HG02642 (cell line): ENCODE data around the gene PLXNA1.

Experiments used
- ATAC-seq: cut with Tn5 transposase; IDR thresholded peaks from one replicate; pipeline ENCODE4 v1.9.1; 2021; ENCODE audit warnings: mild to moderate bottlenecking; ENCODE audit not compliant: unreplicated experiment, poor library complexity

The PLXNA1 gene

GRCh38 chr3:126964950-126965349, 18.0 kb upstream of the PLXNA1 start:
- ATAC-seq: no peak

GRCh38 chr3:126965526-126966080, 17.3 kb upstream of the PLXNA1 start:
- no peak for ATAC-seq

- no peak for ATAC-seq
Observed at GRCh38 chr3:126967386-126967785, 15.5 kb upstream of the PLXNA1 start.

GRCh38 chr3:126968391-126969390, 14.2 kb upstream of the PLXNA1 start:
- no peak for ATAC-seq

GRCh38 chr3:126969586-126969985, 13.3 kb upstream of the PLXNA1 start:
- ATAC-seq: no peak

- no peak for ATAC-seq
Observed at GRCh38 chr3:126970101-126970500, 12.8 kb upstream of the PLXNA1 start.

GRCh38 chr3:126970921-126971320, 12.0 kb upstream of the PLXNA1 start:
- no peak for ATAC-seq

GRCh38 chr3:126971891-126972351, 11.0 kb upstream of the PLXNA1 start:
- ATAC-seq: no peak

GRCh38 chr3:126972866-126973265, 10.0 kb upstream of the PLXNA1 start:
- no peak for ATAC-seq

GRCh38 chr3:126973814-126974213, 9.1 kb upstream of the PLXNA1 start:
- no peak for ATAC-seq

GRCh38 chr3:126974756-126975155, 8.2 kb upstream of the PLXNA1 start:
- no peak for ATAC-seq

GRCh38 chr3:126976906-126977305, 6.0 kb upstream of the PLXNA1 start:
- no peak for ATAC-seq

GRCh38 chr3:126977821-126978220, 5.1 kb upstream of the PLXNA1 start:
- ATAC-seq: no peak

- ATAC-seq: no peak
Observed at GRCh38 chr3:126978291-126978690, 4.6 kb upstream of the PLXNA1 start.

GRCh38 chr3:126979046-126979628, 3.8 kb upstream of the PLXNA1 start:
- ATAC-seq: no peak

- no peak for ATAC-seq
Observed at GRCh38 chr3:126980266-126980811, 2.6 kb upstream of the PLXNA1 start.

GRCh38 chr3:126982126-126982470, 817 bp upstream of the PLXNA1 start:
- peak; percentile 38 for ATAC-seq

- no peak for ATAC-seq
Observed at GRCh38 chr3:126983276-126983652, 349 bp downstream of the PLXNA1 start.

- no peak for ATAC-seq
Observed at GRCh38 chr3:126983653-126984390, 907 bp downstream of the PLXNA1 start.

GRCh38 chr3:126984391-126985131, 1.6 kb downstream of the PLXNA1 start:
- ATAC-seq: no peak
